Ovary (tissue), 3 donors: ENCODE measurements around the gene S100A6.

Source experiments
- POLR2A ChIP-seq: fragments of 450-650 bp; IDR thresholded peaks from one replicate; pipeline ENCODE4 v1.6.1; 2017; ENCODE audit warnings: antibody characterized with exemption, mild to moderate bottlenecking, moderate library complexity
- TF ChIP-seq, protein P1 (sequence below), 3 donors: fragments of 450-650 bp in 2 of 3; fragments of 200-600 bp in 1 of 3; IDR thresholded peaks; one replicate each; pipeline versions ENCODE4 v1.5.1 to v1.8.0; 2016 to 2022; ENCODE audit warnings: antibody characterized with exemption in 3 of 3, mild to moderate bottlenecking in 1 of 3
- donor health status: DM: no; HTN: no; CAD: no.

DNA sequence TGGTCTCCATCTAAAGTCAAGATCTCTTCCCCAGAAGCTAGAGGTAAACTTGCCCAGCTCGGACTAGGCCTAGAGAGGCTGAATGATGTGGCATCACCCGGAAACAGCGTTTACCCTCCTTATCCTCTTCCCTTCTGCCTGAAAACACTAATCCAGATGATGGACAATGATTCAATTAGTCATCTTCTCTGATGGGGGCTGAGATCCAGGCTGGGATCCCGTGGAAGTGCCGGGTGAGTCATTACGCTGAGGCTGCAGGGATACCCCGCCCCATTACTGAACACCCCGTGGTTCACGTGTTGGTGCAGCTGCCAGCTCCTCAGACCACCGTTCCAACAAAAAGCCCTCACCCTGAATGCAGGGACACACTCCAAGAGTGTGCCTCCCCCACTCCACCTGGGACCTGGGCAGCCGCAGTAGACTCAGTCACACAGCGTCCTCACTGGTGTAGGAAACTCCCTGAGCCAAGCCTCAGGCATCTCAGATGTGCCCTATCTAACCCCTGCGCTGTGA is 2.0 kb downstream of the S100A6 start:
- TF ChIP-seq, protein P1, sequence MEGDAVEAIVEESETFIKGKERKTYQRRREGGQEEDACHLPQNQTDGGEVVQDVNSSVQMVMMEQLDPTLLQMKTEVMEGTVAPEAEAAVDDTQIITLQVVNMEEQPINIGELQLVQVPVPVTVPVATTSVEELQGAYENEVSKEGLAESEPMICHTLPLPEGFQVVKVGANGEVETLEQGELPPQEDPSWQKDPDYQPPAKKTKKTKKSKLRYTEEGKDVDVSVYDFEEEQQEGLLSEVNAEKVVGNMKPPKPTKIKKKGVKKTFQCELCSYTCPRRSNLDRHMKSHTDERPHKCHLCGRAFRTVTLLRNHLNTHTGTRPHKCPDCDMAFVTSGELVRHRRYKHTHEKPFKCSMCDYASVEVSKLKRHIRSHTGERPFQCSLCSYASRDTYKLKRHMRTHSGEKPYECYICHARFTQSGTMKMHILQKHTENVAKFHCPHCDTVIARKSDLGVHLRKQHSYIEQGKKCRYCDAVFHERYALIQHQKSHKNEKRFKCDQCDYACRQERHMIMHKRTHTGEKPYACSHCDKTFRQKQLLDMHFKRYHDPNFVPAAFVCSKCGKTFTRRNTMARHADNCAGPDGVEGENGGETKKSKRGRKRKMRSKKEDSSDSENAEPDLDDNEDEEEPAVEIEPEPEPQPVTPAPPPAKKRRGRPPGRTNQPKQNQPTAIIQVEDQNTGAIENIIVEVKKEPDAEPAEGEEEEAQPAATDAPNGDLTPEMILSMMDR (IDR thresholded peaks at IDR 0.05), result no peak
- TF ChIP-seq POLR2A, result no peak
